ENCODE data around the gene CYS1. TPM values are rescaled to one million over a fixed set of nuclear protein-coding genes. Genes with fewer than 3 reads are reported as not detected.

Gene CYS1
- total and polyA plus RNA-seq, 2 of the 13 experiments (the other 11 are each of a cell fraction or from before 2014, with no cell fraction given): 0.04 TPM; not detected in 1

DNA sequence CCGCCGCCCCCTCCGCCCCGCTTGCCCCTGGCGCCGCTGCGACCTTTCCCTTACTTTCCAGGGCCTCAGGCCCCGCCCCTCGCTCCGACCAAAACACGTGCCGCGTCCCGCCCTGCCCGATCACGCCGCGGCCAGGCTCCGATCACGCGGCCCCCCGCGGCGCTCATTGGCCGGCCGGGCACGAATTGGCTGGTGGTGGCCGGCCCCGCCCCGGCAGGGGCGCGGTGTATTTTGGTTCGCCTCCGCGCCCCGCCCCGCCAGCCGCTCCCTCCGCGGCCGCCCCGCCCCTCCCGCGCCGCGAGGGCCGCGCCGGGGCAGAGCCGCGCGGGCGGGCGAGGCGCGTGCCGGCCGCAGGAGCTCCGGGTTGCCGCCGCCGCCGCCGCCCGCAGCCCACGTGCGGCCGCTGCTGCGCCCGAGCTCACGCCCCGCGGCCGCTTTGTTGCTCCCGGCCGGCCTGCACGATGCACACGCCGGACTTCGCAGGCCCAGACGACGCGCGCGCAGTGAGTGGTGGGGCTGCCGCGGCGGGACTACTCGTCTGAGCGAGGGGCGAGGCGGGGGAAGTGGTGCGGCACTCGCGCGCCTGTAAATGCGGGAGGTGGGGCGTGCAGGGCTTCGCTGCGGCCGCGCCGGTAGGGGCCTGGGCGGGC is 36.8 kb downstream of the CYS1 start, which contains the start of gene KLF11 (continued):
- TF ChIP-seq NFKB2 (CRISPR knock-in tag; IDR thresholded peaks at IDR 0.05; ENCODE audit: borderline replicate concordance): peak; percentile 100
- no peak for TF ChIP-seq MIER3 (CRISPR knock-in tag; IDR thresholded peaks at IDR 0.05; ENCODE audit: borderline replicate concordance)
- TF ChIP-seq ZNF552 (CRISPR knock-in tag; IDR thresholded peaks at IDR 0.05; ENCODE audit: borderline replicate concordance): peak; percentile 98; the same call in 1 of the 2 replicates
- TF ChIP-seq KDM6A (CRISPR knock-in tag; IDR thresholded peaks at IDR 0.05; ENCODE audit: low read depth): no peak
- TF ChIP-seq, protein P1, sequence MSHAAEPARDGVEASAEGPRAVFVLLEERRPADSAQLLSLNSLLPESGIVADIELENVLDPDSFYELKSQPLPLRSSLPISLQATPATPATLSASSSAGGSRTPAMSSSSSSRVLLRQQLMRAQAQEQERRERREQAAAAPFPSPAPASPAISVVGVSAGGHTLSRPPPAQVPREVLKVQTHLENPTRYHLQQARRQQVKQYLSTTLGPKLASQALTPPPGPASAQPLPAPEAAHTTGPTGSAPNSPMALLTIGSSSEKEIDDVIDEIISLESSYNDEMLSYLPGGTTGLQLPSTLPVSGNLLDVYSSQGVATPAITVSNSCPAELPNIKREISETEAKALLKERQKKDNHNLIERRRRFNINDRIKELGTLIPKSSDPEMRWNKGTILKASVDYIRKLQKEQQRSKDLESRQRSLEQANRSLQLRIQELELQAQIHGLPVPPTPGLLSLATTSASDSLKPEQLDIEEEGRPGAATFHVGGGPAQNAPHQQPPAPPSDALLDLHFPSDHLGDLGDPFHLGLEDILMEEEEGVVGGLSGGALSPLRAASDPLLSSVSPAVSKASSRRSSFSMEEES (CRISPR knock-in tag; IDR thresholded peaks at IDR 0.05): peak; percentile 91
- TF ChIP-seq ZNF329 (CRISPR knock-in tag; IDR thresholded peaks at IDR 0.05; ENCODE audit: low read depth): peak; percentile 95
- TF ChIP-seq, protein P2, sequence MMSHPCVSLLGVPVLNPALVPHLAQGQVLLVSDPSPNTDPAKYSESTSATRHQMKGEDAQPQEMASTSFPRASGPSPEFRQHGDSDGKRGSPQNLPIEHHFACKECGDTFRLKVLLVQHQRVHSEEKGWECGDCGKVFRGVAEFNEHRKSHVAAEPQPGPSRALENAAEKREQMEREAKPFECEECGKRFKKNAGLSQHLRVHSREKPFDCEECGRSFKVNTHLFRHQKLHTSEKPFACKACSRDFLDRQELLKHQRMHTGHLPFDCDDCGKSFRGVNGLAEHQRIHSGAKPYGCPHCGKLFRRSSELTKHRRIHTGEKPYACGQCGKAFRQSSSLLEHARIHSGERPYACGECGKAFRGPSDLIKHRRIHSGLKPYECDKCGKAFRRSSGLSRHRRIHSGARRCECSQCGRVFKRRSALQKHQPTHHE (CRISPR knock-in tag; IDR thresholded peaks at IDR 0.05; ENCODE audit: borderline replicate concordance): peak; percentile 90
- TF ChIP-seq CENPX (CRISPR knock-in tag; IDR thresholded peaks at IDR 0.05): no peak
- TF ChIP-seq PTBP1 (IDR thresholded peaks at IDR 0.05; ENCODE audit: low read depth, low read length, poor library complexity, severe bottlenecking): no peak
- TF ChIP-seq, protein P3, sequence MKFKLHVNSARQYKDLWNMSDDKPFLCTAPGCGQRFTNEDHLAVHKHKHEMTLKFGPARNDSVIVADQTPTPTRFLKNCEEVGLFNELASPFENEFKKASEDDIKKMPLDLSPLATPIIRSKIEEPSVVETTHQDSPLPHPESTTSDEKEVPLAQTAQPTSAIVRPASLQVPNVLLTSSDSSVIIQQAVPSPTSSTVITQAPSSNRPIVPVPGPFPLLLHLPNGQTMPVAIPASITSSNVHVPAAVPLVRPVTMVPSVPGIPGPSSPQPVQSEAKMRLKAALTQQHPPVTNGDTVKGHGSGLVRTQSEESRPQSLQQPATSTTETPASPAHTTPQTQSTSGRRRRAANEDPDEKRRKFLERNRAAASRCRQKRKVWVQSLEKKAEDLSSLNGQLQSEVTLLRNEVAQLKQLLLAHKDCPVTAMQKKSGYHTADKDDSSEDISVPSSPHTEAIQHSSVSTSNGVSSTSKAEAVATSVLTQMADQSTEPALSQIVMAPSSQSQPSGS (CRISPR knock-in tag; IDR thresholded peaks at IDR 0.05): peak; percentile 71
- TF ChIP-seq NRL (CRISPR knock-in tag; IDR thresholded peaks at IDR 0.05; ENCODE audit: borderline replicate concordance): peak; percentile 82; the same call in 1 of the 2 replicates
- TF ChIP-seq ATM (IDR thresholded peaks at IDR 0.05; ENCODE audit: borderline replicate concordance): no peak
- 0 out of 2 replicates have a peak, but pooled peaks have one; percentile 79 for TF ChIP-seq ZNF451 (CRISPR knock-in tag; IDR thresholded peaks at IDR 0.05)
- TF ChIP-seq, protein P4, sequence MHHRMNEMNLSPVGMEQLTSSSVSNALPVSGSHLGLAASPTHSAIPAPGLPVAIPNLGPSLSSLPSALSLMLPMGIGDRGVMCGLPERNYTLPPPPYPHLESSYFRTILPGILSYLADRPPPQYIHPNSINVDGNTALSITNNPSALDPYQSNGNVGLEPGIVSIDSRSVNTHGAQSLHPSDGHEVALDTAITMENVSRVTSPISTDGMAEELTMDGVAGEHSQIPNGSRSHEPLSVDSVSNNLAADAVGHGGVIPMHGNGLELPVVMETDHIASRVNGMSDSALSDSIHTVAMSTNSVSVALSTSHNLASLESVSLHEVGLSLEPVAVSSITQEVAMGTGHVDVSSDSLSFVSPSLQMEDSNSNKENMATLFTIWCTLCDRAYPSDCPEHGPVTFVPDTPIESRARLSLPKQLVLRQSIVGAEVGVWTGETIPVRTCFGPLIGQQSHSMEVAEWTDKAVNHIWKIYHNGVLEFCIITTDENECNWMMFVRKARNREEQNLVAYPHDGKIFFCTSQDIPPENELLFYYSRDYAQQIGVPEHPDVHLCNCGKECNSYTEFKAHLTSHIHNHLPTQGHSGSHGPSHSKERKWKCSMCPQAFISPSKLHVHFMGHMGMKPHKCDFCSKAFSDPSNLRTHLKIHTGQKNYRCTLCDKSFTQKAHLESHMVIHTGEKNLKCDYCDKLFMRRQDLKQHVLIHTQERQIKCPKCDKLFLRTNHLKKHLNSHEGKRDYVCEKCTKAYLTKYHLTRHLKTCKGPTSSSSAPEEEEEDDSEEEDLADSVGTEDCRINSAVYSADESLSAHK (CRISPR knock-in tag; IDR thresholded peaks at IDR 0.05; ENCODE audit: borderline replicate concordance): 0 out of 2 replicates have a peak, but pooled peaks have one; percentile 81
- TF ChIP-seq, protein P5, sequence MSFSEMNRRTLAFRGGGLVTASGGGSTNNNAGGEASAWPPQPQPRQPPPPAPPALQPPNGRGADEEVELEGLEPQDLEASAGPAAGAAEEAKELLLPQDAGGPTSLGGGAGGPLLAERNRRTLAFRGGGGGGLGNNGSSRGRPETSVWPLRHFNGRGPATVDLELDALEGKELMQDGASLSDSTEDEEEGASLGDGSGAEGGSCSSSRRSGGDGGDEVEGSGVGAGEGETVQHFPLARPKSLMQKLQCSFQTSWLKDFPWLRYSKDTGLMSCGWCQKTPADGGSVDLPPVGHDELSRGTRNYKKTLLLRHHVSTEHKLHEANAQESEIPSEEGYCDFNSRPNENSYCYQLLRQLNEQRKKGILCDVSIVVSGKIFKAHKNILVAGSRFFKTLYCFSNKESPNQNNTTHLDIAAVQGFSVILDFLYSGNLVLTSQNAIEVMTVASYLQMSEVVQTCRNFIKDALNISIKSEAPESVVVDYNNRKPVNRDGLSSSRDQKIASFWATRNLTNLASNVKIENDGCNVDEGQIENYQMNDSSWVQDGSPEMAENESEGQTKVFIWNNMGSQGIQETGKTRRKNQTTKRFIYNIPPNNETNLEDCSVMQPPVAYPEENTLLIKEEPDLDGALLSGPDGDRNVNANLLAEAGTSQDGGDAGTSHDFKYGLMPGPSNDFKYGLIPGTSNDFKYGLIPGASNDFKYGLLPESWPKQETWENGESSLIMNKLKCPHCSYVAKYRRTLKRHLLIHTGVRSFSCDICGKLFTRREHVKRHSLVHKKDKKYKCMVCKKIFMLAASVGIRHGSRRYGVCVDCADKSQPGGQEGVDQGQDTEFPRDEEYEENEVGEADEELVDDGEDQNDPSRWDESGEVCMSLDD (CRISPR knock-in tag; IDR thresholded peaks at IDR 0.05; ENCODE audit: borderline replicate concordance): peak; percentile 89
- TF ChIP-seq JUNB (CRISPR knock-in tag; IDR thresholded peaks at IDR 0.05; ENCODE audit: borderline replicate concordance): peak; percentile 70; the same call in 1 of the 2 replicates
- peak; percentile 94 for TF ChIP-seq RNF2 (conservative IDR thresholded peaks at IDR 0.05; ENCODE audit: low read depth)
- TF ChIP-seq ZNF670 (CRISPR knock-in tag; IDR thresholded peaks at IDR 0.05; ENCODE audit: borderline replicate concordance): no peak; the same call in 1 of the 2 replicates
- no peak for TF ChIP-seq HHEX (CRISPR knock-in tag; IDR thresholded peaks at IDR 0.05)
- peak; percentile 36; the same call in 1 of the 3 replicates for TF ChIP-seq MXI1 (IDR thresholded peaks at IDR 0.05; ENCODE audit: borderline replicate concordance, low read depth, low read length)

All from HepG2 (cell line).